ENCODE data around the gene SERPINI2.
"Not testable (repeated sequence)": the region's sequence is repeated elsewhere in the genome, so short reads cannot be mapped to it uniquely, and the experiment has no call there.

The SERPINI2 gene

DNA sequence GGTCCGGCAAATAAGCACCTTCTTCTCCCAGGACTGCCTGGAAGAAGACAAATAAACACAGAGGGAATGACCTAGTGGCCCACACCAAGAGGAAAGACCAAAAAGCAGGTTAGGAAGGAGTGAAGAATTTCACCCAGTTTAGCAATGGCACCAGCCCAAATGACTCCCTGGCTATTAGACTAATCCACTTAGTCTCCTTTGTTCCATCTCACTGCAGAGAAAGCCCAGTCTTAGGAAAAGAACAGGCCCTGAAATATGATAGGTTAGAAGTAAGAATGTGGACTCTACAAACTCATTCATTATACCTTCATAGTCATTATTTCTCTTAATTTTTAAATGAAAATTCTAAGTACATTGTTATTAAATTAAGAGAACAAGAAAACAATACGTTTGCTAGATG lies 23.2 kb downstream of the SERPINI2 start:
- no peak for DNase-seq (ENCODE audit: low spot score)

DNA sequence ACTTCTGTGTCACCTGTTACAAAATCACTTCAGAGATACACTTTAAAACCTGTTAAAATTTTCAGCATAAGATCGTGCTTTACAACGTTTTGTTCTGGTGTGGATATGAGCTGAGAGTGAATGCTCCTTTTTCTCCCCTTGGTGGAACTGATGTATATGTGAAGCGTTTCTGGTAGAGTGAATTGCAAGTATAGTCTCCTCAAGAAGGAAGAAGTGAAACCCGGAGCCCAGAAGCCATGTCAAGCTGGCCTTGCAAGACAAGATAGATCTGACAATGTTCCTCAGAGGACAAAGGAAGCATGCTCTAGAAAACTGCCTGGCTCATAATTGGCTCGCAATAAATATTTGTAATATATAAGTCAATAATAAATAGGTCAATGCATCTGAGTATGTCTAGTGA lies 23.6 kb downstream of the SERPINI2 start:
- no peak for DNase-seq (ENCODE audit: low spot score)

DNA sequence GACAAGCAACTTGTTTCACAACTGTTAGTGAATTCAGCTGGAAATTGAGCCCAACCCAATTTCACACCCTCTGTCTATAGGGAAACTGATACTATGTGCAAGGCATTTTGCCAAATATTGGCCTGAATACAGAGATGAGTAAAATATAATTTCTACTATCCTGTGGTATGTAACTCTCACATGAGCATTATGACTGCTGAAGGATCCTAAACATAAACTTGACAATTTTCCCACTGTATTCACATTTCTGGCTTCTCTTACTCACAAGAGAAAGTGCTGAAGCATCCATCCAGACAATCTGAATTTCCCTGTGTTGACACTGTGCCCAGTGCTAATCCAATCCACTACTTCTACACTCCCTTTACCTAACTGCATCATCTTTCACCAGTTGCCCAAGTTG lies 28.4 kb downstream of the SERPINI2 start:
- DNase-seq (ENCODE audit: low spot score): no peak

DNA sequence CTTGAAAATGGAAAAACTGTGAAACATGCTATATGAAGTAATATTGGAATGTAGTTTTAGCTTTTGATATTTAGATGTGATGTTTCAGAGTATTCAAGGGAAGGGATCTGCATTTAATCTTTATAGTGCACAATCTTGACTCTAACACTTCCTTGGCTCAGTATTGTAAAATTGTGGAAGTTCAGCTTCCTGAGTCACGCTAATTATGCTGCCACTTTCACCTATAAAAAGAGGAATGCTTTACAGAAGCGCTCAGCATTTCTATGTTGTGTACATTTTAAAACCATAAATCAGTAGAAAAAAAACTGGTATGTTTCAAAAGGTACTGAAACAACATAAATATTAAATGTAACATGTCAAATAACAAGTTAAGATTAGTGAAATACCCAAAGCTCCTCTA lies 32.6 kb downstream of the SERPINI2 start:
- DNase-seq (ENCODE audit: low spot score): no peak

DNA sequence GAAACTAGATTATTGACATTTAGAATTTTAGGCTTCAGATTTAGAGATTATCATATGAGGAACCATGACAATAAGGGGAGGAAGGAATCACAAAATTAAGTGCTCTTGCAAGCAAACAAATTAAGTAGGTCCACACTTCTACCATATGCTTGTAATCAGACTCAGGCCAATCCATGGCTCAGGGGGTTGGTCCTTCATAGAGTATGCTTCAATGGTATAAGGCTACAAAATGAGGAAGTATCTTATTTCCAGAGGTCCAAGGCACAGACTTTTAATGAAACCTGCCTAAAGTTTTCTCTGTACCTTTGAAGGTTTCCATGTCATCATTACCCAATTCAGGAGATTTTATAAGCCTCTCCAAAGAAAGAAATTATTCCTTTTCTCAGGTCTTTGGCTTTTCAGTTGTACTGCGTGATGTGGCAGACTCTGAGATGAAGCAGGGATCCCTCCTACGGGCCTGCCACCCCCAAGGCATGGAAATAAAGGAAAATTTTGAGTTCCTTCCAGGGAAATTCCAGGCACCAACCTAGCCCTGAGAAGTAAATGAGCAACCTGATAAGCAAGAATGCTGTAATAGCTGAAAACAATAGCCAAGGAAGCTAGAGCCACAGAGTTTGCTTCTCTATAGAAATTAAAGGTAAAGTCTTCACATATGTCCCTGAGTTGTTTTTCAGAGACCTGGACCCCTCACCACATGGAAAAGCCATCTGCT lies 36.3 kb downstream of the SERPINI2 start:
- DNase-seq (ENCODE audit: low spot score): no peak

DNA sequence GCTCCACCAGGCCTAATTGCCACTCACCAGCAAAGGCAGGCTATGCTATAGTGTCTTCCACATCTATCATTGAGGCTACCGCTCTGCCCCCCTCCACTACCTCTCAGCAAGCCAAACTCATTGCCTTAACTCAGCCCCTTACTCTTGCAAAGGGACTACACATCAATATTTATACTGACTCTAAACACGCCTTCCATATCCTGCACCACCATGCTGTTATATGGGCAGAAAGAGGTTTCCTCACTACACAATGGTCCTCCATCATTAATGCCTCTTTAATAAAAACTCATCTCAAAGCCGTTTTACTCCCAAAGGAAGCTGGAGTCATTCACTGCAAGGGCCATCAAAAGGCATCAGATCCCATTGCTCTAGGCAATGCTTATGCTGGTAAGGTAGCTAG lies 46.9 kb downstream of the SERPINI2 start:
- not testable (repeated sequence) for DNase-seq (ENCODE audit: low spot score)

DNA sequence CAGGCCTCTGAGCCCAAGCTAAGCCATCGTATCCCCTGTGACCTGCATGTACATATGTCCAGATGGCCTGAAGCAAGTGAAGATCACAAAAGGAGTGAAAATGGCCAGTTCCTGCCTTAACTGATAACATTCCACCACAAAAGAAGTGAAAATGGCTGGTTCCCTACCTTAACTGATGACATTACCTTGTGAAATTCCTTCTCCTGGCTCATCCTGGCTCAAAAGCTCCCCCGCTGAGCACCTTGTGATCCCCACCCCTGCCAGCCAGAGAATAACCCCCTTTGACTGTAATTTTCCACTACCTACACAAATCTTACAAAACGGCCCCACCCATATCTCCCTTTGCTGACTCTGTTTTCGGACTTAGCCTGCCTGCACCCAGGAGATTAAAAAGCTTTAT lies 51.4 kb downstream of the SERPINI2 start:
- not testable (repeated sequence) for DNase-seq (ENCODE audit: low spot score)

DNA sequence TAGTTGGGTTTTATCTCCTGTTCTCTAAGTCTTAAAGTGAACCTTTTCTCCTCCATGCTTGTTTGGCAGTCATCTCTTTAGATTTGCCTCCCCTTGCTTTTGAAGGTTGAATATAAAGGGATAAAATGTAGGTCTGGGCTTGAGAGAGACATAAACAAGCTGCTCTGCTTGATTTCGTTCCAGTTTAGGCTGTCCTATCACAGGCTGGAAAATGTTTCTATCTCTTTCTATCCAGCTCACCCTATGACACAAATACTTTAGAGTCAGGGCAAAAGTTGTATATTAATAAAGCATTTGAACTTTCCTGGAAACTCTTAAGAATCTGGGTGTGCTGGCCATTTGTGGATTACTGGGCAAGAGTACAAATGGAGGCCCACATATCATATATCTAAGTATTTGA lies 64.2 kb downstream of the SERPINI2 start:
- no peak for DNase-seq (ENCODE audit: low spot score)

DNA sequence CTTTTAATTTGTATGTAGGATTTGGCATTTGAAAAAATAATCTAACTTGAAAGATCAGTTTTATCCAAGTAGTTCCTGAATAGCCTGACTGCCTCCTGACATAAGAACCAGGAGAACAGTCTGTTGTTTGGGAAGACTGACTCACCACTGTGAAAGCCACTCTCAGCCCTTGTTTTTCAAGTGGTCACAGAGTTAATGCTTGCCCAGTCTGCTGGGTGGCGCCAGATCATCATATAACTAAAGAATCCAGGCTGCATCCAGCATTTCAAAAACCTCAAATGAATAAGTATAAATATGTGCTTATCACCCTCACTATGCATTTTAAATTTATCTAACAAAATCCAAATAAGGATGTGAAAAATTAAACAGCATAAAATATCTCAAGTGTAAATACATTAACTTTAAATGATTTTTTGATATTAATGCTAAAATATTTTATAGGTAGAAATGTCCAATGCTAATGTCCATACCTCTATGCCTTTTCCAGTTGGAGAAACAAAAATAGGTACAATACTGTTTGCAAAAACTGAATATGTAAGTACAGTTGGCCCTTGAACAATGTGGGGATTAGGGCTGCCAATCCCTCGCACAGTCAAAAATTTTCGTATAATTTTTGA lies 66.9 kb downstream of the SERPINI2 start:
- DNase-seq (ENCODE audit: low spot score): peak; percentile 20

DNA sequence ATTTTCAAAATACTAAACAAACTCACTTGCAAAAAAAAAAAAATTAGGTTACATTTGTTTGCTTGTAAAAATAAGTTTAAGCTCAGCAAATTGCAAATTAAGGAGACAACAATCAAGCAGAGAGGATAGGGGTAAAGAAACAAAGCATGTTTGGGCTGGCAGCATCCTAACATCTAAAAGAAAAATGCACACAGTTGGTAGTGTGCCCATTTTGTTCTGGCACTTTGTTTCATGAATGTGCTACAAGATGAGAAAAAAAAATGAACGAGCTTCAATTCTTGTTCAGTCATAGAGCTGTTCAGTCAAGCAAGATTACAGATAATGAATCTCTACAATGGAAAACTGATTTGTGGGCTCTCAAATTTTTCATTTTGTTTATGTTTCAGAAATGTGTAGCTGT lies 76.0 kb downstream of the SERPINI2 start:
- DNase-seq (ENCODE audit: low spot score): no peak

DNA sequence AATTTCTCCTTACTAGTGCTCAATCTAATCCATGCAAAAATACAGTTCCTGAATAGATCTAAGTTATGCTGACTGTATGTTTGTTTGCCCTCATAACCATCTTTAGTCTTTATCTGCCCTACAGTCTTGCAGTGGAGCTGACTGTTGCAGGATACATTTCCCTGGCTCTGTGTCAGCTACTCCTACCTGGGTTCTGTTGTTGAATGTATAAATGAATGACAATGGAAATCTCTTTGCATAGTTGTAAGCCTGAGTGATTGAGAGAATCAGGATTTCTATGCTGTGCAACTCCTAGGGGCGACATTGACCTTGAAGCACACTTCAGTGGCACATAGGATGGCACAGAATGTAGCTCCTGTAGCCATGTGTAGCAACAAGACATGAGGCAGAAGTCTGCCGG lies 77.8 kb downstream of the SERPINI2 start:
- no peak for DNase-seq (ENCODE audit: low spot score)

DNA sequence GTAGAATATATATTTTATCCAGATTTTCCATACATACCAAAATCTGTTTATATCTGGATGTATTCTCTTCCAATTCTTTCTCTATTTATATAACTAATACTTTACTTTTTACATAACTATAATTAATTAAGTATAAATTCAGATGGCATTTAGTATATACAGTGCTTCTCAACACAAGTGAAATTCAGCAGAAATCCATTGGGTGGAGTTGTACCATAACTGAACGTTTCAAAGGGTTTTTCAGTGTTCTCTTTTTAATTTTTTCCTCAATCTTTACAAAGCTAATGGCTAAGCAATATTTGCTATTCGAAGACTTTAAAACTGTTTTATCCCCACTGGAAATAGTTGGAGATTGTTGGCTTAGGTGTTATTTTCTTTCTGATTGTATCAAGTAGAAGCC lies 79.8 kb downstream of the SERPINI2 start:
- no peak for DNase-seq (ENCODE audit: low spot score)

Measured in cerebellar cortex (tissue), 1 donor.